ENCODE measurements around the gene CCDC188. TPM values are rescaled to one million over a fixed set of nuclear protein-coding genes. Genes with fewer than 3 reads are reported as not detected.

CCDC188 gene
- total and polyA plus RNA-seq, 5 experiments from 2014 or later = not detected

DNA sequence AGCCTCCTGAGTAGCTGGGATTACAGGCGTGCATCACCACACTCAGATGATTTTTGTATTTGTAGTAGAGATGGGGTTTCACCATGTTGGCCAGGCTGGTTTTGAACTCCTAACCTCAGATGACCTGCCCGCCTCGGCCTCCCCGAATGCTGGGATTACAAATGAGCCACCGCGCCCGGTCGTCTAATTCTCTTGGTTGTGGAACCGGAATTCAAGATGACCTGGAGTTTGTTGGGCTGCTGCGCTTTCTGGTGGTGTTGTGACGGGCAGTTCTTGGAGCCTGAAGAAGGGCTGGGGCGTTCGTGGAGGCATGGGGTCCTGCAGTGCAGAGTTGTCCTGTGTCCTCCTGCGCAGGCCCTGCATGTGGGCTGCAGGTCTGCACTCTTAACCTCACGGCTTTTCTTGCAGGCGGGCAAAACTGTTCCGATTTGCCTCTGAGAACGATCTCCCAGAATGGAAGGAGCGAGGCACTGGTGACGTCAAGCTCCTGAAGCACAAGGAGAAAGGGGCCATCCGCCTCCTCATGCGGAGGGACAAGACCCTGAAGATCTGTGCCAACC, 28.9 kb downstream of the CCDC188 start:
- Mint-ChIP-seq H3K27me3 (no peaks in the 10 kb centered on the region), H3K27ac (peak overlapping the region in 5 of 10 donors; percentile 52 to 79 (median 77)), H3K9me3 (no peaks in the 10 kb centered on the region), H3K36me3 (peaks cover 0 to 49% (median 3%) of the 10 kb centered on the region in 3 donors), H3K4me1 (peaks cover 9 to 51% (median 27%) of the 10 kb centered on the region in 4 donors), H3K4me3 (peak overlapping the region in 1 of 10 donors; percentile 34)
- no peak for DNase-seq
- POLR2A ChIA-PET = no interaction called here
- ATAC-seq = no peak

DNA sequence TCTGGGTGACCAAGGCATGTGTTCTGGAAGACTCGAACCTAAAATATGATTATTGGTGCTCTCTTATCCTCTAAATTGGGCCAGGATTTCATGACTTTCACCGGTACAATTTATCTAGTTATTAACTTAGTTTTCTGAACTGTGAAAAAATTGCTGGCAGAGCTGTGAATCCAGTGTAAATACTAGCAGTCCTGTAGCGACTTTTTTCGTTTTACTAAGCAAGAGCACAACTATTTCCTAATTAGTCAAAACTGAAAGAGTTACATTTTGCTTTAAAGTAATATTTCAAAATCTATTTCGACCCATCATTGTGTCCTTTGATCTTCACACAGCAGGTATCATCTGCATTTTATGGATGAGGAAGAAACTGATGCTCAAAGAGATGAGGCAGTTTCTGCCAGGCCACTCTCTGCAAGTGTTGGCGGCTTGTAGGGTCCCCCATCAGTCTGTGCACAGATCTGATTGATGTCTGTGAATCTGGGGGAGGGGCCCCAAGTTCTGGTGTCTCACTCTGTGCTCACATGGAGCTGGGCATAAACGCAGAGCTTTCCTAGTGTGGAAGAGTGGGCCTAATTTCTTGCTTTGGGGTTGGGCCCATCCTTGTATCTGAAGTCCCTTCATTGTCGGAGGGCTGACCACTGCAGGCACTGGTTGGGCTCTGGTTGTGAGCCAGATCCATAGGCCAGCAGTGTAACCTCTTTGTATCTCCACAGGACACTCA, 32.4 kb downstream of the CCDC188 start:
- peaks cover 17 to 61% (median 45%) of the 10 kb centered on the region in 4 donors for H3K4me1 Mint-ChIP-seq
- POLR2A ChIA-PET = interaction anchor here (0.6 to 3.2 kb wide), 5 partner anchors 10 to 687 kb away, joined by 3 to 23 read pairs (median 4); partner anchors contain the start of genes HIRA, MRPL40 and TANGO2

DNA sequence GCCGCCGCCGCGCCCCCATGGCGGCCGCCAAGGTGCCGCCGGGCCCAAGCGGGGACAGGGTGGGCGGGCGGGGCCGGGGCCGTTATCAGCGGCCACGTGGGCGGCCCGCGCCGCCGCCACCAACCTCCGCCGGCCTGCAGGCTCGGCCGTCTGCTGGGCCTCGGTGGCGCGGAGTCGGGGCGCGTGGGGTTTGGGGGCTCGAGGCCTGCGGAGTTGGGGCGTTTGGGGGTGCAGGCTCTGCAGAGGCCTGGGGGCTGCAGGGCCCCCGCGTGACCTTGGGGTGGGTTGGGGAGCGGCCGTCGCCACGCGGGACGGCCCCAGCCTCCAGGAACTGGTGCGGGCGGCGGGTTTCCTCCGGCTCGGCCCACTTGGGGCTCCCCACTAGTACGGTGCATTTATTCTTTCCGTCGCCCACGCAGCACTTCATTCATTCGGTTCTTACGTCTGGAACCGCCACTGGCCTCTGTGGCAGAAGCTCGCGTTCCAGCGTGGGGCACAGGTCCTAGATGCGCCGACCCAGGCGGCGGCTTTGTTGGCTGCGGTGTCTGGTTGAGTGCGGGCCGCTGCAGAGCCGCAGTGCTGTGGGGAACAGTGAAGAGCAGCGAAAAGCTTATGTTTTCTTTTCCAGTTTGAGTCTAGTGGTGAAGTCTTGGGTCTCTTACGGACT, 33.1 kb downstream of the CCDC188 start:
- H3K4me1 Mint-ChIP-seq = peaks cover 15 to 61% (median 42%) of the 10 kb centered on the region in 4 donors

More for the DNA sequence above, 32.4 kb downstream of the CCDC188 start:
- Mint-ChIP-seq H3K36me3 (peaks cover 0 to 33% (median 3%) of the 10 kb centered on the region in 3 donors), H3K27ac (peak overlapping the region; percentile 70 to 94 (median 87)), H3K4me3 (peak overlapping the region; percentile 80 to 90 (median 83)), H3K27me3 (no peaks in the 10 kb centered on the region), H3K9me3 (no peaks in the 10 kb centered on the region)
- peak in 1 of 10 donors; percentile 52 for DNase-seq
- no peak for ATAC-seq

DNA sequence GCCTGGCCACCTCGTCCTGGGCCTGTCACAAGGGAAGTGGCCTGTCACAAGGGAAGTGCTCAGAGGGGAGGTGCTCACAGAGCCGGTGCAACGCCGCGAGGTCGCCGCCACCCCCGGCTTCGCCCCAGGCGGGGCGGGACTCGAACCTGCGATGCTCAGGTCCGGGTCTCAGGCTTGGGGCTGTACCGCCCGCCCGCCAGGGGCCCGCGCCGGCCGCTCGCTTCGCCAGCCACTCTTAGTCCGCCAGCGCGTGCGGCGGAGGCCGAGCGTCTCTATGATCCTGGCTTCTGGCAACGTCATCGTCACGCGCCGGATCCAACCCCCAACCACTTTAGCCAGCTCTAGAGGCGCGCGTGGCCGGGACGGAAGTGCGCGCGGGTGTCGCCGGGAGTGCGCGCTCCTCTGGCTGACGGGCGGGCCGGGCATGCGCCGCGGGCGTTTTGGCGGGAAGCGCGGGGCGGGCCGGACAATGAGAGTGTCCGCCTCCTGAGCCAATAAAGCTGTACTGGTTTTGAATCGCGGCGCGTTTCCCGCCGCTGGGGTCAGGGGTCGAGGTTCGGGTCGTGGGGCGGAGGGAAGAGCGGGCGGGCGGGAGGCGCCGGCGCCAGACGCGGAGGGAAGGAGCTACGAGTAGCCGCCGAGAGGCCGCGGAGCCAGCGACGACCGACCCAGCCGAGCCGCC, 33.8 kb downstream of the CCDC188 start, which contains the start of gene TRMT2A:
Gene TRMT2A, minus strand, starts transcription at position 276 of the 682 bp plus-strand sequence. CDS start 320 bp downstream, outside the sequence.
- H3K27me3 Mint-ChIP-seq = no peaks in the 10 kb centered on the region
- peaks cover 0 to 34% (median 3%) of the 10 kb centered on the region in 3 donors for H3K36me3 Mint-ChIP-seq
- peak within 1 kb of the TSS; percentile 83 to 97 (median 90) for H3K4me3 Mint-ChIP-seq
- peak within 1 kb of the TSS; percentile 79 to 96 (median 94) for H3K27ac Mint-ChIP-seq
- ATAC-seq = peak; percentile 81
- POLR2A ChIA-PET = interaction anchor here (0.8 to 3.2 kb wide), 17 partner anchors 9 to 973 kb away, joined by 3 to 23 read pairs (median 6); partner anchors contain the start of genes DGCR8, ESS2, GNB1L and HIRA
- H3K9me3 Mint-ChIP-seq = no peaks in the 10 kb centered on the region
- H3K4me1 Mint-ChIP-seq = peaks cover 14 to 57% (median 39%) of the 10 kb centered on the region in 4 donors
- DNase-seq = peak; percentile 93 to 97 (median 95)

More for the DNA sequence above, 33.1 kb downstream of the CCDC188 start:
- Mint-ChIP-seq H3K27me3 (no peaks in the 10 kb centered on the region), H3K9me3 (no peaks in the 10 kb centered on the region), H3K27ac (peak overlapping the region; percentile 70 to 94 (median 87)), H3K36me3 (peaks cover 0 to 33% (median 3%) of the 10 kb centered on the region in 3 donors), H3K4me3 (peak overlapping the region; percentile 80 to 91 (median 84))
- ATAC-seq = peak; percentile 24 to 44
- POLR2A ChIA-PET = interaction anchor here (0.8 to 3.2 kb wide), 13 partner anchors 9 to 973 kb away, joined by 3 to 23 read pairs (median 7); partner anchors contain the start of genes DGCR8, ESS2, GNB1L and HIRA
- peak; percentile 27 to 75 (median 47) for DNase-seq

DNA sequence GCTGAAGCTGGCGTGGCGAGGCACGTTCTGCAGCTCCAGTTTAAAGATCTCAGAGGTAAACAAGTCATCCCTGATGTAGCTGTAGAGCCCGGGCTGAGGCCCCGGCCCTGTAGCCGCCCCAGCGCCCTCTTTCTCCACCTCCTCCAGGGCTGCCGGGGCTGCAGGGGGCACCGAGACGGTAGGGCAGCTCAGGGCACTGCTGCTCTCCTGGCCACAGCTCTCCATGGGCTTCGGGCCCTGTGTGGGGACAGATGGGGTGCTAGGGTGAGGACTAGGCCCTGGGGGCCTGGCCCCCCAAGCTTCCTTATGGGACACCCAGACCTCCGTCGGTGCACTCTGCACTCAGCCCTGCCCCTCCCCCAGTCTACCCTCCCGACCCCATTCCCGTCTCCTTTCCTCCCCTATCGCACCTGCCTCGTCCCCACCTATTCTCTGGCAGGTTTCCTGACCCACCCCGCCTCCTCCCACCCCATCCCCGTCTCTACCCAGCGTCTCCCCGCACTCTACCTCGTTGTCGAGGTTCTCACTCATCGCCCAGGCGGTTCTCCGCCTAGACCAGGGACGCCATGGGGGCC, 34.4 kb downstream of the CCDC188 start:
- Mint-ChIP-seq H3K4me3 (peak overlapping the region; percentile 83 to 97 (median 90)), H3K27me3 (no peaks in the 10 kb centered on the region), H3K9me3 (no peaks in the 10 kb centered on the region), H3K27ac (peak overlapping the region; percentile 79 to 96 (median 93)), H3K36me3 (peaks cover 0 to 30% (median 3%) of the 10 kb centered on the region in 3 donors), H3K4me1 (peaks cover 17 to 57% (median 43%) of the 10 kb centered on the region in 4 donors)
- POLR2A ChIA-PET = interaction anchor here (0.6 to 3.2 kb wide), 15 partner anchors 8 to 884 kb away, joined by 3 to 23 read pairs (median 6); partner anchors contain the start of genes DGCR8, GNB1L, RTL10 and TANGO2
- ATAC-seq (no peak), DNase-seq (peak in 1 of 10 donors; percentile 59)

DNA sequence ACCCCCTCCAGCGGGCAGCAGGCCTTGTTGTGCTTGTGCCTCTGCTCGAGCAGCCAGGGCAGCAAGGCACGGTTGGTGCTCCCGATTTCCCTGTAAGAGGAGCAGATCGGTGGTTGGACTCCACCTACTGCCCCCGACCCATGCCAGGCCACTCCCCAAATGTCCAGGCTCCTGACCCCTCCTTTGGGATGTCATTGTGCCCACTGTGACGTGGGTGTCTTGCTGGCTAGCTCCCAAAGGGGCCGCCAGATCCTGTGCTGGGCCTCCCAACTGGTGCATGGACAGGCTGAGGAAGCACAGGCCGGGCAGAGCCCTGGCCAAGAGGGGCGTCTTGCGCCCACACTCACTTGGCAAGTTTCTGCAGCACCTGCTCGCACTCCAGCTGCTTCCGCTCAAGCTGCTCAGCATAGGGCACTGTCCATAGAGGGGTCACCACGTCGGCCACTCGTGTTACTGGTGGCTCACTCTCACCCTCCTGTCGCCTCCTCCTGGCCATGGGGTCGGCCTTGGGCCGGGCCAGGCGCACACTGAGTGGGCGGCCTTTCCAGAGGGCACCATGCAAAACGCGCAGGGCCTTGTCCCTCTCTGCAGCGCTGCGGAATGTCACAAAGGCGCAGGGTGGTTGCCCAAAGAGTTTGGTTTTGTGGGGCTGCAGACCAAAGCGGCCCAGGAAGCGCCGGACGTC, 35.0 kb downstream of the CCDC188 start, which contains the start of gene RANBP1:
Gene RANBP1, plus strand, starts transcription at position 414 of the 685 bp plus-strand sequence. Its CDS starts 81 bp downstream, at position 495.
- no peaks in the 10 kb centered on the region for H3K9me3 Mint-ChIP-seq
- H3K4me1 Mint-ChIP-seq = peaks cover 17 to 57% (median 49%) of the 10 kb centered on the region in 4 donors
- DNase-seq (peak in 1 of 10 donors; percentile 23), ATAC-seq (no peak)
- no peaks in the 10 kb centered on the region for H3K27me3 Mint-ChIP-seq
- H3K27ac Mint-ChIP-seq = peak within 1 kb of the TSS; percentile 79 to 96 (median 93)
- peak within 1 kb of the TSS; percentile 83 to 97 (median 90) for H3K4me3 Mint-ChIP-seq
- H3K36me3 Mint-ChIP-seq = peaks cover 0 to 27% (median 3%) of the 10 kb centered on the region in 3 donors
- POLR2A ChIA-PET = interaction anchor here (0.6 to 3.2 kb wide), 11 partner anchors 10 to 385 kb away, joined by 3 to 23 read pairs (median 7); partner anchors contain the start of genes DGCR8, TANGO2 and ZDHHC8

DNA sequence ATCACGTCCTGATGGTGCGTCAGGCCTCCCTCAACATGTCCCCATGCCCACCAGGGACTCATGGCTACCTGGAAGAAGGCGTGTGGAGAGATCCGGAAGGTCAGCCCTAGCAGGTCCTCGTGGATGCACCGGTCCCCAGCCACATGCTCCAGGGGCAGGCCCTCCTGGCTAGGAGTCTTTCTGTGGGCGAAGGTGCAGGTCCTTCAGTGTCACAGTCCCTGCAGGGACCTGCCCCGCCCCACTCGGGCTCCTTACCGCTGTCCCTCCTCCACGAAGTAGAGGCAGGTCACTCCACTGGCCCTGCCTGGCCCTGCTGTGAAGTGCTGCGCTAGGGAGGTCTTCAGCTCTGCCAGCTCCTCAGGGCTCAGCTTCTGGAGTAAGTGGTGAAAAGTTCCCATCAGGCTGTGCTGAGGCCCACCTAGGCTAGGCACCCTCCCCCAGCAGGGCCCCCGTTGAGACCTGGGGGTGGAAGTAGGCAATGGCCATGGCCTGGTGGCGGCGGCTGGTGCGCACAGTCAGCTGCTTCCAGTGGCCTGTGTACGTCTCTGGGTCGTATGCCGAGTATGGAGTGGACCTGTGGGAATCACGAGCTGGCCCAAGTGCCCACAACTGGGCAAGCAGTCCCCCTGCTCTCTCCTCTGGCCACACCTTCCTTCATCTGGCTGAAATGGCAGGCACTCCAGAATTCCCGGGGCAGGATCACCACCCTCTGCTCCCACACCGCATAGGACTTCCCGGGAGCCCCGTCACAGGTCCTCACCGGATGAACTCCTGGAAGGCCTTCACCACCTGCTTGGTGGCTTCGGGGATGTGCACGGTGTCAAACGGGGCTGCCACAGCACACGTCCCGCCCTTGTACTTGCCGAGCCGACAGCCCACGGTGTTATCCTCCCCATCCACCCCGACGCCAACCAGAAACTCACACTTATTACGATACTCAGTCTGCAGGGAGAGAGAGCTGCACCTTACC, 36.1 kb downstream of the CCDC188 start:
- ATAC-seq (no peak), DNase-seq (peak in 1 of 10 donors; percentile 60)
- POLR2A ChIA-PET = interaction anchor here (0.6 to 2.7 kb wide), 6 partner anchors 11 to 99 kb away, joined by 3 to 16 read pairs (median 6); partner anchors contain the start of gene DGCR8
- peak overlapping the region; percentile 11 to 82 (median 61) for H3K4me3 Mint-ChIP-seq
- peak overlapping the region; percentile 43 to 90 (median 76) for H3K27ac Mint-ChIP-seq
- H3K36me3 Mint-ChIP-seq = peaks cover 0 to 27% (median 2%) of the 10 kb centered on the region in 3 donors
- no peaks in the 10 kb centered on the region for H3K27me3 Mint-ChIP-seq
- peaks cover 17 to 53% (median 48%) of the 10 kb centered on the region in 4 donors for H3K4me1 Mint-ChIP-seq
- H3K9me3 Mint-ChIP-seq = no peaks in the 10 kb centered on the region

DNA sequence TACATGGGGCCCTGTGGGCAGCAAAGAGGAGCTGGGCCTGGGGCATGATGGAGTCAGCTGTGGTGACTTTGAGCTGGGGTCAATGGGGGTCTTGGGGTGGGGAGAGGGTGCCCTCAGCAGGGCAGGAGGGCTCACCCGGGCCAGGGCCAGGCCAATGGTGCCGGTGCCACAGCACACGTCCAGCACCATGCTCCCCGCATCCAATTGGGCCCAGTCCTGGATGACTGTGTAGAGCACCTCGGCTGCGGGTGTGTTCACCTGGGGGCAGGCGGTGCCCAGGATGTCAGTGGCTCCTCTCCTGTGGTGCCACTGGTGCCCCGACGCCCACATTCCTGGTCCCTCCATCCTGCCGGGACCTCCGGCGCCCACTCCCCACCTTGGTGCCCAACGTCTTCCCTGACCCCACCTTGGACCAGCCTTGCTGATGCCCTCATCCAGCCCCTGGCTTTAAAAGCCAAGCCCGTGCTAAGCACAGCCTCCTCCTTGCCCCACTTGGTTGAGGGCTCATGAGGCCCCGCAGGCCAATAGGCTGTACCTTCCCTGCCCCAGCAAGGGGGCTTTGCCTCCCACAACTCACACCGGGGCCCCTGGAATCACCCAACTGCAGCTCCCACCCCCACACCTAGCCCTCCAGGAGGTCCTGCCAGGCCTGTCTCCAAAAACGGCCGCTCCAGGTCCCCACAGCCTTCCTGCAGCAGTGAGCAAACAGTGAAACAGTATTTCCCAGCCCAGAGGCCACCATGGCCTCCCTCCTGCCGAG, 37.1 kb downstream of the CCDC188 start:
- peak overlapping the region in 2 of 10 donors; percentile 11 to 26 for H3K4me3 Mint-ChIP-seq
- peaks cover 15 to 50% (median 38%) of the 10 kb centered on the region in 4 donors for H3K4me1 Mint-ChIP-seq
- POLR2A ChIA-PET = interaction anchor here (4.0 kb wide), 1 partner anchor 12 kb away, joined by 16 read pairs; no protein-coding TSS in a partner anchor
- ATAC-seq = no peak
- peaks cover 0 to 20% (median 0%) of the 10 kb centered on the region in 3 donors for H3K36me3 Mint-ChIP-seq
- H3K27me3 Mint-ChIP-seq = no peaks in the 10 kb centered on the region
- no peaks in the 10 kb centered on the region for H3K9me3 Mint-ChIP-seq
- H3K27ac Mint-ChIP-seq = peak overlapping the region in 6 of 10 donors; percentile 36 to 80 (median 63)
- DNase-seq = peak in 1 of 10 donors; percentile 52
